H1 (cell line): ENCODE data around the gene BHMT2. TPM values are rescaled to one million over a fixed set of nuclear protein-coding genes. Genes with fewer than 3 reads are reported as not detected.

Source experiments
- CTCF ChIA-PET: fragments of 300-600 bp; sonication (Branson Sonifier 250); formaldehyde crosslinking; loops from one replicate; lab custom pipeline; 2021; ENCODE audit not compliant: partially characterized antibody; lab: Charles Lee
- POLR2A ChIA-PET: fragments of 300-600 bp; sonication (Branson Sonifier 250); formaldehyde crosslinking; loops from one replicate; lab custom pipeline; 2021; ENCODE audit warnings: inconsistent platforms; ENCODE audit not compliant: partially characterized antibody; lab: Charles Lee
- DNase-seq, 2 experiments: peaks; one replicate each; pipeline versions ENCODE4 v3.0.0 to v3.0.0-alpha.2; 2010 to 2022; ENCODE audit warnings: low spot score in 2 of 2, low read depth in 1 of 2, mixed read lengths in 1 of 2
- FAIRE-seq: peaks from 2 replicates; lab custom pipeline; 2011; peaks lifted over from hg19 to GRCh38; lab: Jason Lieb, UNC
- H2AFZ ChIP-seq: 2 replicates; pipeline ENCODE4 v1.8.1; 2012; ENCODE audit warnings: low read length, inconsistent platforms
- H2AK5ac ChIP-seq: 2 replicates; pipeline ENCODE4 v1.6.1; 2013; ENCODE audit warnings: low read depth, low read length
- H2BK120ac ChIP-seq: replicated peaks from 2 replicates; pipeline ENCODE3; 2013; ENCODE audit warnings: low read depth, low read length, inconsistent platforms
- H2BK12ac ChIP-seq: 2 replicates; pipeline ENCODE4 v1.6.1; 2013; ENCODE audit warnings: low read depth, low read length
- H2BK15ac ChIP-seq: 2 replicates; pipeline ENCODE4 v1.6.1; 2013; ENCODE audit warnings: low read length
- H2BK20ac ChIP-seq: 2 replicates; pipeline ENCODE4 v1.6.1; 2013; ENCODE audit warnings: low read length
- H2BK5ac ChIP-seq: 2 replicates; pipeline ENCODE4 v1.6.1; 2013; ENCODE audit warnings: low read depth, low read length
- H3K14ac ChIP-seq: 2 replicates; pipeline ENCODE4 v1.6.1; 2013; ENCODE audit warnings: inconsistent platforms; ENCODE audit not compliant: insufficient read length
- H3K18ac ChIP-seq: 2 replicates; pipeline ENCODE4 v1.6.1; 2013; ENCODE audit warnings: low read length; ENCODE audit errors: extremely low read depth
- H3K23ac ChIP-seq: 2 replicates; pipeline ENCODE4 v1.6.1; 2013; ENCODE audit warnings: inconsistent platforms; ENCODE audit not compliant: insufficient read length
- H3K23me2 ChIP-seq: 2 replicates; pipeline ENCODE4 v1.6.1; 2013; ENCODE audit warnings: low read depth, low read length
- H3K27ac ChIP-seq: 2 replicates; pipeline ENCODE4 v1.6.1; 2011; ENCODE audit warnings: low read depth, low read length, inconsistent platforms
- H3K27me3 ChIP-seq, 4 experiments: replicated peaks in 1 of 4; 1 replicate in 1 of 4; 2 replicates in 3 of 4; pipeline versions ENCODE4 v1.6.1 to v1.8.1; 2011 to 2013; ENCODE audit warnings: low read length in 3 of 4, mild to moderate bottlenecking in 3 of 4, inconsistent platforms in 2 of 4, mixed read lengths in 2 of 4, moderate library complexity in 1 of 4; ENCODE audit not compliant: control insufficient read depth in 3 of 4, insufficient read depth in 3 of 4; ENCODE audit errors: extremely low read depth in 1 of 4
- H3K36me3 ChIP-seq, 4 experiments: 2 replicates each; pipeline versions ENCODE4 v1.6.1 to v1.8.1; 2011 to 2013; ENCODE audit warnings: mild to moderate bottlenecking in 4 of 4, low read length in 3 of 4, moderate library complexity in 2 of 4, control low read depth in 1 of 4, inconsistent platforms in 1 of 4; ENCODE audit not compliant: insufficient read depth in 4 of 4, control insufficient read depth in 2 of 4
- H3K4ac ChIP-seq: replicated peaks from 2 replicates; pipeline ENCODE3; 2013; ENCODE audit warnings: low read length, low read depth, mixed read lengths, inconsistent platforms; ENCODE audit not compliant: insufficient read length
- H3K4me1 ChIP-seq, 4 experiments: replicated peaks in 1 of 4; 1 replicate in 1 of 4; 2 replicates in 3 of 4; pipeline versions ENCODE4 v1.6.1 to v1.8.1; 2011 to 2013; ENCODE audit warnings: low read length in 3 of 4, inconsistent platforms in 2 of 4, mixed read lengths in 1 of 4; ENCODE audit not compliant: insufficient read depth in 4 of 4, control insufficient read depth in 3 of 4
- H3K4me2 ChIP-seq, 2 experiments: 2 replicates each; pipeline versions ENCODE4 v1.6.1 to v1.8.1; 2011 to 2013; ENCODE audit warnings: low read depth in 2 of 2, low read length in 2 of 2, control low read depth in 1 of 2, inconsistent platforms in 1 of 2, mild to moderate bottlenecking in 1 of 2; ENCODE audit not compliant: insufficient read depth in 1 of 2
- H3K4me3 ChIP-seq, 4 experiments: fragments of 200-600, 300-600 bp in 1 of 4; sonication (generic), shearing (Covaris generic), sonication (Bioruptor Twin) in 1 of 4; 2 replicates each; pipeline versions ENCODE4 v1.5.1 to v1.8.1; 2011 to 2016; ENCODE audit warnings: low read length in 4 of 4, low read depth in 3 of 4, control low read depth in 2 of 4, inconsistent platforms in 2 of 4, mild to moderate bottlenecking in 2 of 4, mixed read lengths in 1 of 4, moderate library complexity in 1 of 4; ENCODE audit not compliant: insufficient read depth in 2 of 4; ENCODE audit errors: extremely low read depth in 1 of 4
- H3K56ac ChIP-seq: replicated peaks from 2 replicates; pipeline ENCODE3; 2013; ENCODE audit warnings: low read depth, mild to moderate bottlenecking, mixed read lengths, low read length, inconsistent platforms; ENCODE audit not compliant: insufficient read length
- H3K79me1 ChIP-seq: 2 replicates; pipeline ENCODE4 v1.6.1; 2013; ENCODE audit warnings: low read depth, low read length, control low read depth
- H3K79me2 ChIP-seq, 2 experiments: 2 replicates each; pipeline versions ENCODE4 v1.6.1 to v1.8.1; 2012 to 2013; ENCODE audit warnings: low read length in 2 of 2, mild to moderate bottlenecking in 2 of 2, inconsistent platforms in 1 of 2; ENCODE audit not compliant: insufficient read depth in 2 of 2, control insufficient read depth in 1 of 2
- H3K9ac ChIP-seq, 4 experiments: replicated peaks in 1 of 4; 1 replicate in 1 of 4; 2 replicates in 3 of 4; pipeline versions ENCODE4 v1.6.1 to v1.8.1; 2011 to 2013; ENCODE audit warnings: low read depth in 3 of 4, low read length in 3 of 4, control low read depth in 2 of 4, mild to moderate bottlenecking in 2 of 4, moderate library complexity in 2 of 4, inconsistent platforms in 1 of 4; ENCODE audit errors: extremely low read depth in 1 of 4
- H3K9me3 ChIP-seq, 2 experiments: 2 replicates each; pipeline versions ENCODE4 v1.6.1 to v1.8.1; 2012 to 2013; ENCODE audit warnings: mild to moderate bottlenecking in 2 of 2, moderate library complexity in 2 of 2, control low read depth in 1 of 2, inconsistent platforms in 1 of 2, low read depth in 1 of 2, low read length in 1 of 2, mixed read lengths in 1 of 2; ENCODE audit not compliant: insufficient read depth in 2 of 2
- H4K20me1 ChIP-seq, 2 experiments: replicated peaks in 1 of 2; 2 replicates each; pipeline versions ENCODE3 to v1.8.1; 2011 to 2013; ENCODE audit warnings: inconsistent platforms in 2 of 2, low read length in 2 of 2, mild to moderate bottlenecking in 1 of 2; ENCODE audit not compliant: insufficient read depth in 2 of 2, control insufficient read depth in 1 of 2
- H4K5ac ChIP-seq: 2 replicates; pipeline ENCODE4 v1.6.1; 2013; ENCODE audit warnings: low read length, low read depth, mixed read lengths, inconsistent platforms; ENCODE audit not compliant: insufficient read length
- H4K8ac ChIP-seq: 2 replicates; pipeline ENCODE4 v1.8.0; 2013; ENCODE audit warnings: mild to moderate bottlenecking, moderate library complexity, low read length, inconsistent platforms; ENCODE audit not compliant: insufficient read depth; ENCODE audit errors: extremely low read depth
- H4K91ac ChIP-seq: replicated peaks from 2 replicates; pipeline ENCODE3; 2013; ENCODE audit warnings: low read length, mixed read lengths, inconsistent platforms; ENCODE audit not compliant: insufficient read length
- CBX5 ChIP-seq: fragments of 300-800, 300-1000 bp; sonication (generic); IDR thresholded peaks from 2 replicates; pipeline ENCODE4 v1.7.1; 2016; ENCODE audit warnings: antibody characterized with exemption, low read length, low read depth
- CTCF ChIP-seq, 3 experiments: IDR thresholded peaks; 1 replicate in 2 of 3; 2 replicates in 1 of 3; pipeline versions ENCODE4 v1.5.1 to v1.6.1; 2011; ENCODE audit warnings: low read length in 3 of 3, mild to moderate bottlenecking in 3 of 3, inconsistent platforms in 2 of 3, low read depth in 1 of 3, moderate library complexity in 1 of 3; ENCODE audit not compliant: insufficient read depth in 1 of 3; ENCODE audit errors: control extremely low read depth in 1 of 3
- E2F6 ChIP-seq: IDR thresholded peaks from 2 replicates; pipeline ENCODE4 v1.6.1; 2012; ENCODE audit warnings: inconsistent platforms
- FOSL1 ChIP-seq: IDR thresholded peaks from 2 replicates; pipeline ENCODE4 v1.6.1; 2011; ENCODE audit warnings: mild to moderate bottlenecking, low read depth, low read length, moderate library complexity; ENCODE audit not compliant: insufficient read depth
- HDAC2 ChIP-seq, 2 experiments: fragments of 300-600 bp in 1 of 2; sonication (generic) in 1 of 2; IDR thresholded peaks; 2 replicates each; pipeline ENCODE4 v1.6.1; 2011 to 2012; ENCODE audit warnings: low read depth in 2 of 2, low read length in 2 of 2, mild to moderate bottlenecking in 2 of 2, moderate library complexity in 2 of 2, borderline replicate concordance in 1 of 2, inconsistent platforms in 1 of 2
- HDAC6 ChIP-seq: IDR thresholded peaks from one replicate; pipeline ENCODE4 v1.7.1; 2012; ENCODE audit warnings: low read depth, mild to moderate bottlenecking, inconsistent platforms, low read length, moderate library complexity
- NRF1 ChIP-seq: IDR thresholded peaks from 2 replicates; pipeline ENCODE4 v1.6.1; 2011; ENCODE audit warnings: mild to moderate bottlenecking, low read depth, low read length, improper control_type of control experiment
- TAF7 ChIP-seq: optimal IDR thresholded peaks from 2 replicates; pipeline ENCODE3; 2011; ENCODE audit warnings: low read depth, mild to moderate bottlenecking, inconsistent platforms, low read length, moderate library complexity, borderline replicate concordance
- WGBS, 2 experiments: shearing (Covaris generic) in 1 of 2; methylation state at CpG; one replicate each; pipeline versions ENCODE4 v1.1.6 to v1.1.7; 2013 to 2015; ENCODE audit warnings: low lambda C conversion rate in 2 of 2, mixed read lengths in 2 of 2, inconsistent platforms in 1 of 2, low coverage in 1 of 2, missing lambda C conversion rate in 1 of 2; ENCODE audit not compliant: insufficient replicate concordance in 2 of 2, insufficient coverage in 1 of 2, insufficient read length in 1 of 2; ENCODE audit errors: extremely low coverage in 1 of 2, missing lambda C conversion rate in 1 of 2; 5-methylcytosine and 5-hydroxymethylcytosine counted together
- polyA plus RNA-seq, 7 experiments: library from polyadenylated mRNA; depleted of rRNA in 3 of 7; stranded (reverse) in 5 of 7; unstranded in 2 of 7; fragments of >200 nt in 5 of 7; fragments of 200-250 nt in 2 of 7; gene quantifications; 1 replicate in 5 of 7; 2 replicates in 1 of 7; 4 replicates in 1 of 7; pipeline versions ENCODE4 v1.2.1 to v1.2.3, GENCODE V29; 2011 to 2013; ENCODE audit warnings: missing spikeins in 2 of 7, mixed read lengths in 2 of 7
- total RNA-seq: library from RNA; stranded (reverse); fragmentation: NEBNext Ultra II Directional; extraction: Animal tissue kit (Norgen Biotek cat#: 25700); gene quantifications from 2 replicates; pipeline ENCODE4 v1.2.1, GENCODE V29; 2021

The BHMT2 gene
- total and polyA plus RNA-seq, 2 of the 8 experiments (the other 6 are each of a cell fraction or from before 2014, with no cell fraction given) = 0.11 TPM; not detected in 1

- Histone ChIP-seq H2BK12ac (no peak overlapping the region), H3K4me2 (peak overlapping the region; percentile 84 to 93), H3K23ac (no peak overlapping the region), H3K27me3 (peaks cover 15 to 27% (median 22%) of the 10 kb centered on the region in 4 experiments), H3K4me1 (no peaks in the 10 kb centered on the region), H3K27ac (no peak overlapping the region), H2AK5ac (no peak overlapping the region), H2BK120ac (no peak overlapping the region), H3K4me3 (peak overlapping the region; percentile 50 to 73 (median 60)), H2AFZ (peak overlapping the region; percentile 60), H2BK5ac (no peak overlapping the region), H3K14ac (no peak overlapping the region), H3K4ac (no peak overlapping the region), H3K79me1 (no peaks in the 10 kb centered on the region), H3K36me3 (no peaks in the 10 kb centered on the region), H3K23me2 (peaks cover 11% of the 10 kb centered on the region; the same call in 1 of the 2 replicates), H2BK20ac (no peak overlapping the region), H2BK15ac (no peak overlapping the region), H3K9me3 (no peaks in the 10 kb centered on the region), H4K8ac (no peak overlapping the region), H3K9ac (peak overlapping the region in 2 of 4 experiments; percentile 14 to 20; a peak in 2 of 7 replicates), H3K79me2 (no peaks in the 10 kb centered on the region), H3K56ac (no peak overlapping the region), H3K18ac (no peak overlapping the region), H4K20me1 (peaks cover 0 to 3% of the 10 kb centered on the region in 2 experiments), H4K5ac (no peak overlapping the region), H4K91ac (no peak overlapping the region)
- POLR2A ChIA-PET = no interaction called here
- CTCF ChIA-PET = interaction anchor here (0.6 to 1.5 kb wide), 5 partner anchors 21 to 102 kb away, joined by 3 to 4 read pairs (median 3); no protein-coding TSS in a partner anchor
- DNase-seq (peak in 1 of 2 experiments; percentile 80), FAIRE-seq (no peak)
- WGBS, 2 experiments = 8% methylated on average over 39 of the region's 39 CpGs; no CpG with 5 or more reads in 1 of the 2 experiments
- TF ChIP-seq E2F6 (peak; percentile 66; the same call in 1 of the 2 replicates), TAF7 (no peak), HDAC6 (no peak), CBX5 (no peak), NRF1 (no peak), CTCF (IDR thresholded peaks at IDR 0.05; ENCODE audit: control extremely low read depth in 1 of 3, insufficient read depth in 1 of 3, low read depth in 1 of 3, low read length in 3 of 3) (peak in 2 of 3 experiments; percentile 2 to 3; a peak in 2 of 4 replicates), HDAC2 (IDR thresholded peaks at IDR 0.05; ENCODE audit: borderline replicate concordance in 1 of 2, low read depth in 2 of 2, low read length in 2 of 2) (no peak), FOSL1 (no peak)
These were observed 42.6 kb downstream of the BHMT2 start for GRCh38 chr5:79111960-79112702.
